ENCODE measurements around the gene ZNF593.

GRCh38 chr1:26181586-26182382 lies 12.1 kb downstream of the ZNF593 start:
- no peak for TF ChIP-seq POLR2A (IDR thresholded peaks at IDR 0.05)
- TF ChIP-seq CTCF (IDR thresholded peaks at IDR 0.05), result no peak

All from vagina (tissue), 2 donors.